Cardiac fibroblast (primary cell): ENCODE data around the gene DVL2.

Experiments
- DNase-seq, 2 donors: peaks; one replicate each; pipeline versions ENCODE4 v3.0.0 to v3.0.0-alpha.2; 2010; ENCODE audit warnings: low read depth in 2 of 2
- H3K4me3 ChIP-seq, 2 donors: replicated peaks in 1 of 2; 1 replicate in 1 of 2; 2 replicates in 1 of 2; pipeline ENCODE4 v1.5.1; 2011; ENCODE audit warnings: low read depth in 2 of 2, low read length in 2 of 2, mild to moderate bottlenecking in 2 of 2, moderate library complexity in 1 of 2
- TF ChIP-seq, protein P1 (sequence below): IDR thresholded peaks from one replicate; pipeline ENCODE4 v1.5.1; 2011; ENCODE audit warnings: low read depth, mild to moderate bottlenecking, low read length, inconsistent platforms

Gene DVL2

DNA sequence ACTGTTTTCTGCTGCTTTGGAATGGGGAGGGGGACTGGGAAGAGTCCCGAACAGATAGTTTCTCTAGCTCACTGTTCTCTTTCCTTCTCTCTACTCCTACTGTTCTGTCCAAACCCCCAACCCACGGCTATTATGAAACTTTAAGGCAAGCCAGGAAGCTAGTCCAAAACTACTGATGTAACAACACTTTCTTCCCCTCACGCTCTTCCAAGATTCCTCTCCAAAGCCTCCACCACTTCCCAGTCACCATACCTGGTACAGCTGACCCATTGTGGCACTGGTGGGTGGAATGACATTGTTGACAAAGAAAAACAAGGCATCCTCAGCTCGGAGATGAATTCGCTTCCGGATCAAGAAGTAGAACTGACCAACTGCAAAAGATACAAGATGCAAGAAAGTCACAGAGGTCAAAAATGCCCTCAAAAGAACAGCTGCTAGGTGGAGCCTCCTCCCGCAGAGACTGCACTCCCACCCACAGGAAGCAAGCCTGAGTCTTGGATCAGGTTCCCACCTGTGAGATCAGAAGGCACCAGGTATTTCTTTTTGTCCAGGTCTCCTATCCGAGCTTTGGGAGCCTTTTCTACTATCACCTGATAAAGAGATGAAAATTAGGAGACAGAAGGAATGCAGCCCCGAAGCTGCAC lies 6.9 kb upstream of the DVL2 start:
- TF ChIP-seq, protein P1, sequence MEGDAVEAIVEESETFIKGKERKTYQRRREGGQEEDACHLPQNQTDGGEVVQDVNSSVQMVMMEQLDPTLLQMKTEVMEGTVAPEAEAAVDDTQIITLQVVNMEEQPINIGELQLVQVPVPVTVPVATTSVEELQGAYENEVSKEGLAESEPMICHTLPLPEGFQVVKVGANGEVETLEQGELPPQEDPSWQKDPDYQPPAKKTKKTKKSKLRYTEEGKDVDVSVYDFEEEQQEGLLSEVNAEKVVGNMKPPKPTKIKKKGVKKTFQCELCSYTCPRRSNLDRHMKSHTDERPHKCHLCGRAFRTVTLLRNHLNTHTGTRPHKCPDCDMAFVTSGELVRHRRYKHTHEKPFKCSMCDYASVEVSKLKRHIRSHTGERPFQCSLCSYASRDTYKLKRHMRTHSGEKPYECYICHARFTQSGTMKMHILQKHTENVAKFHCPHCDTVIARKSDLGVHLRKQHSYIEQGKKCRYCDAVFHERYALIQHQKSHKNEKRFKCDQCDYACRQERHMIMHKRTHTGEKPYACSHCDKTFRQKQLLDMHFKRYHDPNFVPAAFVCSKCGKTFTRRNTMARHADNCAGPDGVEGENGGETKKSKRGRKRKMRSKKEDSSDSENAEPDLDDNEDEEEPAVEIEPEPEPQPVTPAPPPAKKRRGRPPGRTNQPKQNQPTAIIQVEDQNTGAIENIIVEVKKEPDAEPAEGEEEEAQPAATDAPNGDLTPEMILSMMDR: no peak
- DNase-seq: no peak

DNA sequence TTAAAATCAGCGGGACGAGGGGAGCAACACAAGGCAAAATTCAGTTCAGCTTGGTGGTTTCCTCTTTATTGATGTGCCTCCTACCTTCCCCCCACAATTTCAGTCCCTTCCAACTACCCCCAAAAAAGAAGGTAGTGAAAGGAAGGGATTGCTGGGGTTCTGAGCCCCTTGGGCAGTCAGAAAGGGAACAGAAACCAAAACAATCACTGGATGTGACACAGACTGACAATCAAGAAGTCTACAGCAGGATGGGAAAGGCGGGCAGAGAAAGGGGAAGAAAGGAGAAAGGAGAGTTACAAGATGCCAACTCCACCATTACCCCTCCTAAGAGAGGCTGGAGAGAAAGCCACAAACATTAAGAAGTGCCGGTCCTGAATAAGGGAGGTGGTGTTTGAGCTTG lies 6.1 kb upstream of the DVL2 start:
- no peak for DNase-seq
- TF ChIP-seq, protein P1: no peak
- peak overlapping the region in 1 of 2 donors; percentile 76 for H3K4me3 ChIP-seq

More for the DNA sequence above, 6.9 kb upstream of the DVL2 start:
- H3K4me3 ChIP-seq: peak overlapping the region; percentile 76 to 95

DNA sequence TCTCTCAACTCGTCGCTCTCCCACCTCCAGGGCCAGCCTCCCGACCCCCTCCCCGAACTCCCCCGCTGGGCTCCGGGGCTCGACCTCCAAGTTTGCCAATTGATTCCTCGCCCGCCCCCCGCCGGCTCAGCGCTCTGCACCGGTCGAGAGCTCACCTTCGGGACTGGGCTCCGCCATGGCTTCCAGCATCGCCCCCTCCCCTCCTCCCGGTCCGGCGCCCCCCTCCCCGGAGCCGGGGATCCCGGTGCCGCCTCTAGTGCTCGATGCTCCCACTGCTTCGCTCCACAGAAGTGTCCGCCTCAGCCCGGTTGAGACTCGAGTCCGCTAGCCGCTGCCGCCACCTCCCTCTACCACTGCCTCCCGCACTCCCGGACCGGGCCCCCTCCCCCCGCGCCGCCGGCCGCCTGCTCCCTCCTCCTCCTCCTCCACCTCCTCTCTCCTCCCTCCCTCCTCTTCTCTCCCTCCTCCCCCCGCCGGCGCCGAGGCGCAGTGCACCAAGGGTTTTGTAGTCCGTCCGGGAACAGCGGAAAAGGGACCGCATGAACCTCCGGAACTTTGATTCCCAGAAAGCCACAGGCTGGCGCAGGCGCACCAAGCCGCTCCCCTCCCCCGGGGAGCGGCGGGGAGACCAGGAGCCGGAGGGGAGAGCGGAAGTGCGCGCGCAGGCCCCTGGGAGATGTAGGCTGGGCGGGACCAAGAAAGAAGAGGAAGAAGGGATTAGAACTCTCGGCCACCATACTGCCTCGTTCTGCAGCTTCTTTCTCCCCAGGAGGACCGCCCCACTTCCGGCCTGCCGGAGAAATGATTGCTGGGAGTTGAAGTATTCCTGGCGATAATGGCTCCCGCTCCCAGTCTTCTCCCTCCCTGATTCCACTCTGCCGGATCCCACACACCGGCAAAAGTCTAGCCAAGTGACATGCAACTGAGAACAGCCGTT lies 5.0 kb upstream of the DVL2 start, which contains the start of gene PHF23:
Gene PHF23, minus strand, starts transcription at position 367 of the 937 bp plus-strand sequence. Its CDS starts 178 bp downstream, at position 189.
- H3K4me3 ChIP-seq: peak within 1 kb of the TSS; percentile 94 to 100
- DNase-seq: peak; percentile 100
- TF ChIP-seq, protein P1: no peak

DNA sequence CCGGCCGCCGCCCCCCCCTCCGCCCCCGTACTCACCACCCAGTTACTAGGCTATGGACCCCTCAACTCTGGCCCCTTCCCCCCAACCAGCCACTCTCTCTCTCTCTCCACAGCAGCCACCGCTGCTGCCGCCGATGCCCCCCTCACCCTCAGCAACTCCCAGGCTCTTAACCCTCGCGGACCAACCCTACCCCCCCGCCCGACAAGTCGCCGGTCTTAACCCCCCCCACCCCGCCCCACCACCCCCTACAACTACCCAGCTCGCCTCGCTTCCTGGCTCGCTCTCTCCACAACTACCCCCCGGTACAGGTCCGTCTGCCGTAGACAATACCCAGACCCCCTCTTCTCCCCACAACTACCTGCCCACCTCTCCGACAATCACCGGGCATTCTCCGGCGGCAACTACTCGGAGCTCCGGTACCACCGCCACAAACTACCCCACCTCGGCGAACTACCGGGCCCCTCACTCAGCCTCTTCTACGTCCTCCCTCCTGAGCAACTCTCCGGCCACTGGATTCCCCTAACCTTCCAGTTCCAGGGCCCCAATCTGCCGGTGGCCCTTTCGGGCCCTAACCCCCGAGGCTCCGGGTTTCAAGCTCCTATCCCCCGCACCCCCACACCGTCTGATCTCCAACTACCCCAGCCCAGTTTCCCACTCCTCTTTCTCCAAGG lies 4.2 kb upstream of the DVL2 start:
- H3K4me3 ChIP-seq: peak overlapping the region; percentile 94 to 100
- TF ChIP-seq, protein P1: no peak
- peak in 1 of 2 donors; percentile 44 for DNase-seq

DNA sequence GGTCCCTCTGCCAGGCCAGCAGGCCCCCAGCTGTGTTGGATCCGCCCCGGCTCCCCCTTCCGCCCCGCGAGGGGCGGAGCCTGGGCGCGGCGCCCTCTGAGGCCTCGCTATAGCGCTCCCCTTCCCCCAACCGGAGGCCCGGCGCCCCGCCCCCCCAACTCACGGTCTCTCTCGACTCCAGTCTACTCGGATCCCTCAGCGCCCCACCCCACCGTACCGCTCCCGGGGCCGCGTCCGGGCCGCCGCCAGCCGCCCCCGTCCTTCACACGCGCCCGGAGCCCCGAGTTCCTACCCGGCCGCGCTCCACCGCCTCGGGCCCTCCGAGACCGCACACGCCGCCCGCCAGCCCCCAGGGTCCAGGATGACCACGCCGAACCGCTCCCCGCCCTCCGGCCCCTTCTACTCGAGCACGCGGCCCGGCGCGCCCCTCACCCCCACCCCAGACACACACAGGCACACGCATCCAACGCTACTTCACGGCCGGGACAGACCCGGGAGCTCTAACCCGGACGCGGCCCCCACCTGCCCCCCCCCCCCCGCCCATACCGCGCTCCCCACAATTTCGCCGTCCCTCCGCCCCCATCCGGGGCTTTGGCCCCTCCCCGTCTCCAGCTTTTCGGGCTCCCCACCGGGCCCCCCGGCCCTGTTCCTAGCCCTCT lies 3.6 kb upstream of the DVL2 start:
- peak overlapping the region; percentile 94 to 100 for H3K4me3 ChIP-seq
- DNase-seq: peak; percentile 71 to 79
- TF ChIP-seq, protein P1: no peak

DNA sequence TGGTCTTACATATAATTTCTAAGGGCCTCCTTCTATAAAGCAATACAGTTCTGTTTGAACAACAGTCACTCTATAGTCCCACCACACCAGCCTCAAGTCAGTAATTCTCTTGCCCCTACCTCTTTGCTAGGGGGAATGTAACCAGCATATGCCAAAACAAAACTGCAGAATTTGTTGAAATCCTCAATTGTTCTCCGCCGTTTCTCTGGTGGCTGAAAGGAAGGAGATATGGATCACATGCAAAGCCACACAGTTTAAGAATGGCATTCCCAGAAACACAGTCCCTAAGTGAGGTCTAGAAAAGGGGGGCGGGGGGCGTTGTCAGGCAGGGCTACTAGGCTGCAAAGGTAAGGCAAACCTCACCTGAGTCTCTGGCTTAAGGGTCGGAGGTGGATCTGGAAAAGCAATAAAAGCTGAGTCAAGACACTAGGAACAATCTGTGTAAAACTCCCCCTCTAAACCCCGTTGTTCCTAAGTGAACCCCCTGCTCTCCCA lies 3.0 kb upstream of the DVL2 start:
- no peak for DNase-seq

More for the DNA sequence above, 3.0 kb upstream of the DVL2 start:
- peak overlapping the region; percentile 94 to 100 for H3K4me3 ChIP-seq
- TF ChIP-seq, protein P1: no peak
